Gastroesophageal sphincter (tissue), 4 donors: ENCODE results near the gene KIF12. TPM values are rescaled to one million over a fixed set of nuclear protein-coding genes. Genes with fewer than 3 reads are reported as not detected.
"Not testable (repeated sequence)": the region's sequence is repeated elsewhere in the genome, so short reads cannot be mapped to it uniquely, and the experiment has no call there.

Source experiments
- ATAC-seq: fragments of 150-250 bp; one replicate; pipeline ENCODE4 v1.9.1; 2016; ENCODE audit warnings: mild to moderate bottlenecking, moderate library complexity
- H3K27ac ChIP-seq, 4 donors: fragments of 200-600 bp; sonication (generic) in 3 of 4; 1 replicate in 3 of 4; 2 replicates in 1 of 4; pipeline ENCODE4 v1.5.1; 2016 to 2019
- H3K27me3 ChIP-seq: fragments of 200-600 bp; sonication (generic); one replicate; pipeline ENCODE4 v1.5.1; 2019
- H3K36me3 ChIP-seq, 2 donors: fragments of 200-600 bp; sonication (generic); one replicate each; pipeline ENCODE4 v1.5.1; 2019; ENCODE audit warnings: control low read depth in 1 of 2
- H3K4me1 ChIP-seq, 3 donors: fragments of 200-600 bp; sonication (generic); 1 replicate in 2 of 3; 2 replicates in 1 of 3; pipeline ENCODE4 v1.5.1; 2016 to 2019; ENCODE audit warnings: control low read depth in 2 of 3
- H3K4me3 ChIP-seq, 2 donors: fragments of 200-600 bp; sonication (generic); one replicate each; pipeline ENCODE4 v1.5.1; 2019; ENCODE audit warnings: mild to moderate bottlenecking in 1 of 2, moderate library complexity in 1 of 2
- H3K9me3 ChIP-seq, 3 donors: fragments of 200-600 bp; sonication (generic); one replicate each; pipeline ENCODE4 v1.5.1; 2017 to 2019; ENCODE audit warnings: control low read depth in 2 of 3
- EP300 ChIP-seq: sonication (generic); formaldehyde crosslinking; IDR thresholded peaks from one replicate; pipeline ENCODE4 v1.6.1; 2017; ENCODE audit warnings: antibody characterized with exemption, mild to moderate bottlenecking
- POLR2A ChIP-seq, 2 donors: fragments of 450-650 bp; IDR thresholded peaks; one replicate each; pipeline ENCODE4 v1.6.1; 2017; ENCODE audit warnings: antibody characterized with exemption in 2 of 2, mild to moderate bottlenecking in 2 of 2, moderate library complexity in 1 of 2
- POLR2AphosphoS5 ChIP-seq: sonication (generic); formaldehyde crosslinking; IDR thresholded peaks from one replicate; pipeline ENCODE4 v1.6.1; 2017; ENCODE audit warnings: antibody characterized with exemption
- WGBS, 2 donors: methylation state at CpG; one replicate each; pipeline ENCODE4 v1.1.5; 2018; ENCODE audit warnings: low coverage in 1 of 2; 5-methylcytosine and 5-hydroxymethylcytosine counted together
- total RNA-seq, 4 donors: library from RNA; depleted of rRNA; stranded (reverse); fragments of >200 nt; gene quantifications; one replicate each; pipeline ENCODE4 v1.1.0, GENCODE V29; 2016
- TF ChIP-seq, protein P1 (sequence below), 4 experiments: fragments of 200-600 bp in 2 of 4; fragments of 450-650 bp in 2 of 4; sonication (generic) in 1 of 4; IDR thresholded peaks; one replicate each; pipeline ENCODE4 v1.5.1; 2017 to 2019; ENCODE audit warnings: antibody characterized with exemption in 4 of 4, mild to moderate bottlenecking in 2 of 4, moderate library complexity in 2 of 4

KIF12 gene
- total RNA-seq, 4 donors from 2014 or later, result not detected

DNA sequence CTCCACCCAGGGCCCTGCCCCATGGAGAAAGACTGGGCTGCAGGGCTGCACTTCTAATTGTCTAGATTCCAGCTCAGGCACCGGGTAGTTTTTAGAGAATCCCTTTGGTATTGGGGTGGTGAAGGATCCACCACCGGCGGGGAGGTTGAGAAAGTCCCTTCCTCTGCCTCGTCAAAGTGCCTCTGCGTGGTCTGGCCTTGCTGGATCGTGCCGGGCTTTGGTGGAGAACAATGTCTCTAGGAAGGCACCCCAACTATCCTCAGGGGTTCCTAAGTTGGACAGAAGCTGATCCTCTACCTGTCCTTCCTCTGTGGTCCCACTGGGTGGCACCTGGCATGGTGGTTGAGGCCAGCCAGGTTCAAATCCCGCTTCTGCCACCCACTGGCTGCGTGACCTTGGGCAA, 13.7 kb downstream of the KIF12 start:
- H3K27me3 ChIP-seq, result peaks cover 3% of the 10 kb centered on the region
- TF ChIP-seq POLR2A (IDR thresholded peaks at IDR 0.05), result no peak
- TF ChIP-seq EP300, result no peak
- TF ChIP-seq, protein P1, sequence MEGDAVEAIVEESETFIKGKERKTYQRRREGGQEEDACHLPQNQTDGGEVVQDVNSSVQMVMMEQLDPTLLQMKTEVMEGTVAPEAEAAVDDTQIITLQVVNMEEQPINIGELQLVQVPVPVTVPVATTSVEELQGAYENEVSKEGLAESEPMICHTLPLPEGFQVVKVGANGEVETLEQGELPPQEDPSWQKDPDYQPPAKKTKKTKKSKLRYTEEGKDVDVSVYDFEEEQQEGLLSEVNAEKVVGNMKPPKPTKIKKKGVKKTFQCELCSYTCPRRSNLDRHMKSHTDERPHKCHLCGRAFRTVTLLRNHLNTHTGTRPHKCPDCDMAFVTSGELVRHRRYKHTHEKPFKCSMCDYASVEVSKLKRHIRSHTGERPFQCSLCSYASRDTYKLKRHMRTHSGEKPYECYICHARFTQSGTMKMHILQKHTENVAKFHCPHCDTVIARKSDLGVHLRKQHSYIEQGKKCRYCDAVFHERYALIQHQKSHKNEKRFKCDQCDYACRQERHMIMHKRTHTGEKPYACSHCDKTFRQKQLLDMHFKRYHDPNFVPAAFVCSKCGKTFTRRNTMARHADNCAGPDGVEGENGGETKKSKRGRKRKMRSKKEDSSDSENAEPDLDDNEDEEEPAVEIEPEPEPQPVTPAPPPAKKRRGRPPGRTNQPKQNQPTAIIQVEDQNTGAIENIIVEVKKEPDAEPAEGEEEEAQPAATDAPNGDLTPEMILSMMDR (IDR thresholded peaks at IDR 0.05), result no peak
- no peak for TF ChIP-seq POLR2AphosphoS5
- no peaks in the 10 kb centered on the region for H3K36me3 ChIP-seq
- H3K4me1 ChIP-seq, result peaks cover 0 to 24% (median 0%) of the 10 kb centered on the region in 3 donors
- H3K27ac ChIP-seq, result no peak overlapping the region
- WGBS, 2 donors, result 100% methylated on average over 2 of the region's 9 CpGs; no CpG with 5 or more reads in 1 of the 2 donors
- ATAC-seq, result no peak
- no peak overlapping the region for H3K4me3 ChIP-seq
- no peaks in the 10 kb centered on the region for H3K9me3 ChIP-seq

DNA sequence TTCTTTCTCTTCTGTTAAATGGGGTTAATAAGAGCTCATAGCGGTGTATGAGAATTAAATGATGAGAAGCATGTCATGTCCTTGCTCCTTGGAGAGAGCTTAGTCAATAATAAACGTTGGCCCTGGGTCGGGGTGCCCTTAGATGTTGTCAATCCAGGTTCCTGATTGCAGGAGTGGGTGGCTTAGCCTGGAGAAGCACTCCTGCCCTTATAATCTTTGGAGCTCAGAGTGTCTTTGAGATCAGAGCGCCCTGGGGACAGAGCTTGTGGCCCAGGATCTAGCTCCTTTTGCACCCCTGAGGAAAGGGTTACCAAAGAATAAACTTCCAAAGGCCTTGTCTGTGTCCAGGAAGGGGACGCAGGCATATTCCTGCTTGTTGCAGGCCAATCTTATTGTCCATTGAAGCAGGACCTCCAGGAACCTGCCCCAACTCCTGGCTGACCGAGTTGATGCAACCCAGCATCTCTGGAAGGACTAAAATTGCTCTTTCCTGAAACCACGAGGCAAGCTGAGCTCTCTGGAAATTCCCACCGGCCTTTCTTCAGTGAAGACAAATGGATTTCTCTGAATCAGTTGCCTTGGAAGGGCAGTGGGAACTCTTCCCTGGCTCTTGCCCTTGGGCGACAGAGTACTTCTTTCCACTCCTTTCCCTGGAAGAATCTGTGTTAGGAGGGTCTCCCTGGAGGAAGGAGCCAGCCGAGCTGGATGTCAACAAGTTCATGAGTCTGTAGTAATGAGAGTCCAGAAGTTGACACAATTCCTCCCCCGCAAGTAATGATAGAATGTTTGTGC, 14.6 kb downstream of the KIF12 start:
- Histone ChIP-seq H3K36me3 (no peaks in the 10 kb centered on the region), H3K4me1 (peaks cover 0 to 24% (median 0%) of the 10 kb centered on the region in 3 donors), H3K4me3 (no peak overlapping the region), H3K27ac (no peak overlapping the region), H3K9me3 (no peaks in the 10 kb centered on the region), H3K27me3 (peaks cover under 1% of the 10 kb centered on the region)
- TF ChIP-seq EP300, result no peak
- TF ChIP-seq, protein P1 (IDR thresholded peaks at IDR 0.05), result no peak
- ATAC-seq, result peak; percentile 6
- WGBS, 2 donors, result 47 to 85% methylated on average over 8 of the region's 11 CpGs

DNA sequence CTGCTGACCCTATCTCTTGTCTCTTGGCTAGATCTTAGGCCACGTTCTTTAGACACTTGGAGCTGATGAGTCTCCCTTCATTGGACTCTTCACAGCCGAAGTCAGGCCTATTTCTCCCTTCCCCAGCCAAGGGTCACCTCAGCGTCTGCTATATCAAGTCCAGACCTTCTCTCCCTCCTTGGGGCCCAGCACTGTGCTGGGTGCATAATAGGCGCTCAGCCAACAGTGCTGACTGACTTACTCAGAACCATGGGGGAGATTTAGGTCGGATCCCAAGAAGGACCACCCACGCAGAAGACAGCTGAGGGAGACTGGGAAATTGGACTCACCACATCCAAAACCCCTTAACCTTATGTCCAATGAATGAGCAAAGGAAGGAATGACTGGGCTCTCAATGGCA, 15.4 kb downstream of the KIF12 start:
- no peak overlapping the region for H3K27ac ChIP-seq
- WGBS, 2 donors, result 80 to 92% methylated on average over 1 to 4 of the region's 6 CpGs
- no peak overlapping the region for H3K4me3 ChIP-seq
- H3K9me3 ChIP-seq, result no peaks in the 10 kb centered on the region
- no peaks in the 10 kb centered on the region for H3K36me3 ChIP-seq
- TF ChIP-seq POLR2AphosphoS5 (no peak), POLR2A (IDR thresholded peaks at IDR 0.05) (no peak), EP300 (no peak)
- TF ChIP-seq, protein P1 (IDR thresholded peaks at IDR 0.05), result no peak
- H3K27me3 ChIP-seq, result peaks cover 5% of the 10 kb centered on the region
- H3K4me1 ChIP-seq, result peaks cover 0 to 24% (median 0%) of the 10 kb centered on the region in 3 donors
- ATAC-seq, result no peak

DNA sequence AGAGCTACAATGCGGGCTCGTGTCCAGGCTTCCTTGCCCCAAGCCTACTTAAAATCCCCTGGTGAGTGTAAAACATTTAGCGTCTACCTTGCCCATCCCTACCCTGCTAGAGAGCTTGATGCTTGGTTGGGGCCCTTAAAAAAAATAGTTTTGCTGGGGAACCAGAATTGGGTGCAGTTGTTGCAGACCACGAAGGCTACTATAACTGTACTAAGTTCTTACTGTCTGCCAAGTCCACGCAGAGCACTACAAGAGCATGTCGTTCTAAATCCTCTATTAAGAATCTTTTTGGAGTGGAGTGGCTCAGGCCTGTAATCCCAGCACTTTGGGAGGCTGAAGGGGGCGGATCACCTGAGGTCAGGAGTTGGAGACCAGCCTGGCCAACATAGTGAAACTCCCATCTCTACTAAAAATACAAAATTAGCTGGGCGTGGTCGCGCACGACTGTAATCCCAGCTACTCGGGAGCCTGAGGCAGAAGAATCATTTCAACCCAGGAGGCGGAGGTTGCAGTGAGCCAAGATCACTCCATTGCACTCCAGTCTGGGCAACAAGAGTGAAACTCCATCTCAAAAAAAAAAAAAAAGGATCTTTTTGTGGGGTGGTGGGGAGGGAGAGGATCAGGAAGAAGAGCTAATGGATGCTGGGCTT, 16.2 kb downstream of the KIF12 start:
- not testable (repeated sequence) for H3K9me3 ChIP-seq, H3K27ac ChIP-seq, H3K36me3 ChIP-seq, H3K4me3 ChIP-seq
- H3K4me1 ChIP-seq, result peaks cover 0 to 24% (median 0%) of the 10 kb centered on the region in 3 donors
- 21 to 53% methylated on average over 7 to 10 of the region's 13 CpGs for WGBS, 2 donors
- H3K27me3 ChIP-seq, result peaks cover 12% of the 10 kb centered on the region
- TF ChIP-seq, protein P1 (IDR thresholded peaks at IDR 0.05), result peak in 1 of 4 experiments; percentile 13
- peak; percentile 2 for ATAC-seq
